ENCODE measurements around the gene C3orf85.

Gene C3orf85

DNA sequence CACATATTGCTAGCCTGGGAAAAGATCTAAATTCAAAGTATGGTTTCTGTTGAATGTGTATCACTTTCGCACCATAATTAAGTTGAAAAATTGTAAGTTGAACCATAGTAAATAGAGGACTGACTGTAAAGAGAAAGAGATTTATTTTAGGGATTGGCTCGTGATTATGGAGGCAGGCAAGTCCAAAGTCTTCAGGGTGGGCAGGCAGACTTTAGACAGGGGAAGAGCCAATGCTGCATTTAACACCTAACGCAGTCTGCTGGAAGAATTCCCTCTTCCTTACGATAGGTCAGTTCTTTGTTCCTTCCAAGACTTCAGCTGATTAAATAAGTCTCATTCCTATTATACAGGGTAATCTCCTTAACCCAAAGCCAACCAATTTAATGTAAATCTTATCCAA is 15.8 kb downstream of the C3orf85 start:
- DNase-seq (ENCODE audit: low spot score) = no peak

DNA sequence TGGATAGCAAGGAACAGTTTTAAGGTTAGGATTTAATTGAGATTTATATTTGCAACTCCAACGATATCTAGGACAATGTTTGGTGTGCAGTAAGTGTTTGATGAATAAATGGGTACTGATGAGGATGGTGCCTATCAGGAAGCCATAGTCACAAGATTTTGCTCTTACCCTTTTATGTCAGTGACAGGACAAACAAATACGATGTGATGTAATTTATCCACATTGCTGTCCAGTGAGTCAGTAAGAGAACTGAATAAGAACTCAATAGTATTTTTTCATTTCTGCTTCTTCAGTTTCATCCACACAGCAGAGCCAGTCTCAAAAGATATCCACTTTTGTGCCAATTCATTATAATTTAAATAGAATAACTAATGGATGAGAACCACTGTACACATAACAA is 18.5 kb downstream of the C3orf85 start:
- DNase-seq (ENCODE audit: low spot score) = no peak

DNA sequence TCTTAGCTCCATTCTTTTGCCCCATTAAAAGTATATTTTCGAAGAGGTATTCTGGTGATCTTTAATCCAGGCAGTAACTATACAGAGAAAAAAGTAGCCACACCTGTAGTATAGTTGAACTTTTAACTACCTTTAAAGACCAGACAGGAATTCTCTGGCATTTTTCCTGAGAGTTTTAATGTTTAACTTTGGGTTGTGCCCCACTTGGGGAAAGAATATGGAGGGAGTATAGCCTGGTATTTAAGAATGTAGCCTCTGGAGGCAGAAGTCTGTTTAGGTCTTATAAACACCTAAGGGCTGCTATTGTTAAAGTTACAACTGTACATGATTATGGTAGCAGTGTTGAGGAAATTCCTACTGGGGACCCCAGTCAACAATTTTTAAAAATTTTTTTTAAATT is 19.3 kb downstream of the C3orf85 start:
- DNase-seq (ENCODE audit: low spot score) = no peak

DNA sequence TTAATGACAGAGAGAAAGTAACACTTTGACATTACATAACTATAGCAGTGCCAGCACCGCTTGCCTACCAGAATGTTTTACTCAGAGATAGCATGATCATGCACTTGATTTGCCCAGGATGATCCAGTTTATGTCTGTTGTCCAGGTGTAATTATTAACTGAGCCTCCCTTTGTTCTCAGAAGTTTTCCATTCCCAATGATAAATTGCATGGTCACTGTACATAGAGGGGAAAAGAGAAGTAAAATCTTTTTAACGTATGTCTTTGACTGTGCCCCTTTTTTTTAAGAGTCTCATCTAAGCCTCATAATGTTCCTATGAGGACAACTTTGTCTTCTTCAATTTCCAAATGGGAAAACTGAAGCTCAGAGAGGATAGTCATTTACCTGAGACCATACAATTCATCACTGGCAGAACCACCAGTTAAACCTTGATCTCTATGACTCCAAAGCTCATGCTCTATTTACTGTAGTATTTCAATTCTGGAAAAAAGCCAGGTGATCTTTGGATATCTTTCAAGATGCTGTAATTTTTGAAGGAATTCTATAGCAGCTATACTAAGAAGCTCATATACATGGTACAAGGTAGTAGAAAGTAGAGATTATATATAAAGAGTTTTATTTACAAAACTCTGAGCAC is 25.1 kb downstream of the C3orf85 start:
- no peak for DNase-seq (ENCODE audit: low spot score)

DNA sequence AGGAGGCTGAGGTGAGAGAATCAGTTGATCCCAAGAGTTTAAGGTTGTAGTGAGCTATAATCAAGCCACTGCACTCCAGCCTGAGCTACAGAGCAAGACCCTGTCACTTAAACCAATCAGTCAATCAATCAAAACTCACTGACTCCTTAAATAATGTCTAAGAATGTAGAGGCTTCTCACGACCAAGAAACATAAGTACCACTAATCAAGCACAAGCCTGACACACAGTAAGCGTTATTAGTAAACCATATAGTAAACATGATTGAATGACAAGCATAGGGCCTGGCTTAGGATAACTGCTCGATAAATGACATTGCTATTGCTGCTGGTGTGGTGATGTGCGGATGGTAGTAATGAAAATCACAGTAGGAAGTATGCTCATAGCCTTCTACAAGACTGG is 29.4 kb downstream of the C3orf85 start:
- DNase-seq (ENCODE audit: low spot score) = no peak

DNA sequence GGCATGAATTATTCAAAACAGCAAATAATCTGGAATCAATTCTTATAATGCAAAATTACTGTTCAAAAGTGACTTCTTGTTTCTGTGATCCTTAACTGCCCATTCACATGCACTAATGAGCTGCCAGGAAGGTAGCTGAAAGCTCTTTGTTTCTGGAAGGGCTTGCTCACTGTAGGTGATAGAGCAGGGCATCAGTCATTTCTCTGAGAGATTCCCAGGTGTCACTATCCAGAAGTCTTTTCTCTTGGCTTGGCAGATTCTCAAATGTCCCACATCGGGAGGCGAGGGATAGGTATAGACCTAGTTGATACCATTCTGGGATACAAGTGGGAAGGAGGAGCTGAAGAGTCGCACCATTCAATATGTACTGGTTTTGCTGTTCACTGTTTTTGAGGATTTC is 35.0 kb downstream of the C3orf85 start:
- DNase-seq (ENCODE audit: low spot score) = no peak

DNA sequence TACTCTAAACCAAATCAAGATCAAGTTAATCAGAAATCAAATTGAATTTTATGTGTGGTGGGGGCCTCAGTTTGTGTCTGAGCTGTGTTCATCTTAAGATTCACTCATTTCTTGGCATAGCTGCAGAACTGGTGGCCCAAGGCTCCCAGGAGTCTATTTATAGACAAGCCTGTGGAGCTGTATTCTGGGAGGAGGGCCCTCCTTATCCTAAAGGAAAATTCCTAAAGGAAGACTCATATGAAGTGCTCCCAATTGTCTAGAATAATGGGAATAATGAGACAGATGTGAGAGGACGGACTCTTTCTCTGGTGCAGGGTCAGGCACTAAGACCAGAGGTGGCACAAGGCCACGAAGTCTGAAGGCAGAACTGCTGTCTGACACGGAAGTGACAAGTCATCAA is 38.9 kb downstream of the C3orf85 start:
- no peak for DNase-seq (ENCODE audit: low spot score)

DNA sequence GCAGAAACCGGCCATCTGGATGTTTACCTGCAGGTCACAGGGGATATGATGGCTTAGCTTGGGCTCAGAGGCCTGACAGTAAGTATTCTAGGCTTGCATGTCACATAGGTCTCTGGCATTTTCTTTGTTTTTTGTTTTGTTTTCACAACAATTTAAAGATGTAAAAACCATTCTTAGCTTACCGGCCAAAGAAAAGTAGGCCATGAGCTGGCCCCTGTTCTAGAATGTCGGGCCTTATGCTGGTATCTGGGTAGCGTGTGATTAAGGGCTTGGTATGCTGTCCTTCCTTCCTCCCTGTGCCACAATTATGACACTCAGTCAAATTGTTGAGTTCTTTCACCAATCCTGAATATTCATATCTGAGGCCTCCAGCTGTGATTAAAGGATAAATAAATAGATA is 40.2 kb downstream of the C3orf85 start:
- no peak for DNase-seq (ENCODE audit: low spot score)

DNA sequence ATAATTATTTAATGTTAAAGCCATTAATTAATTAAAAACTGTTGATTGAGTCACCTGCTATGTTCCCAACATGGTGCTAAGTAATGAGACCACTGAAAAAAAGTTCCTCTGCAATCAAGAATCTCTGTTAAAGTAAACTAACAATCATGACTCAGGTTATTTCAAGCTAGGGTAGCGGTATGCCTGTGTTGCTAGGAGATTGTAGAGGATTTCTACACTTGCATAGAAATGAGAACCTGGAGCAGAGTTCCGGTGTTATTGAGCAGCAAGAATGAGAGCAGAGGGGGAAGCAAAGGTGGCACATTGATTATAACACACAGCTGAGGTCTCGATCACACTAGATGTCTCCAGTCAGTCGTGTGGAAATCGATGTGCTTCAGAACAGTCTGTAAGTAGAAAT is 41.4 kb downstream of the C3orf85 start:
- no peak for DNase-seq (ENCODE audit: low spot score)

DNA sequence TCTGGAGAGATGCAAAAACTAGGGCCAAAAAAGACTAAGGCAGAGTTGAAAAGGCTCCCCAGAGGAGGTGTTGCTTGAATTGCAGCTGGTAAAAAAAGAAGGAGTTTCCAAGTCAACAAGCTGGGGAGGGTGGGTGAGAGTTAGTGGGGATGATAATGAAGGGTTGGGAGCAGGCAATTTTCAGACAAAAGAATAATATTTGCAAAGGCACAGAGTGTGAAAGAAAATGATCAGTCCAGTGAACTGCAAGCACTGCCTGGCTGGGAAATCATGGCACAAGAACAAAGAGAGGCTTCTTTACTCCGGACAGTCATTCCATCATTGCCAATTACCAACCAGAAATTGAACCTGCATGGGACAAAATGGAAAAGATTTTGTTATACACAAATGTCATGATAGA is 42.2 kb downstream of the C3orf85 start:
- DNase-seq (ENCODE audit: low spot score) = no peak

DNA sequence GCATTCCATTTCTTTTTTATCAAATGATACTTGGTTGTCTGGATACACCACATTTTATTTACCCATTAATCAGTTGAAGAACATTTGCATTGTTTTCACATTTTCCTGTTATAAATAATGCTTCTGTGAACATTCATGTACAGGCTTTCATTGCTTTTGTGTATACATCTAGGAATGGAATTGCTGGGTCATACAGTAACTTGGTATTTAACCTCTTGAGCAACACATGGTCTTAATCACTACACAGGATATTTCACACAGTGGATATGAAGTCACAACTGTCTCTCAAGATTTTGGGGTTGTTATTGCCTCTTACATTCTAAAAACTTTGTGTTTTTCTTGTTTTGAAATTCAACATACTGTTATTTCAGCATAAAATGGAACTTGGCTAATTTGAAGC is 48.2 kb downstream of the C3orf85 start:
- no peak for DNase-seq (ENCODE audit: low spot score)

DNA sequence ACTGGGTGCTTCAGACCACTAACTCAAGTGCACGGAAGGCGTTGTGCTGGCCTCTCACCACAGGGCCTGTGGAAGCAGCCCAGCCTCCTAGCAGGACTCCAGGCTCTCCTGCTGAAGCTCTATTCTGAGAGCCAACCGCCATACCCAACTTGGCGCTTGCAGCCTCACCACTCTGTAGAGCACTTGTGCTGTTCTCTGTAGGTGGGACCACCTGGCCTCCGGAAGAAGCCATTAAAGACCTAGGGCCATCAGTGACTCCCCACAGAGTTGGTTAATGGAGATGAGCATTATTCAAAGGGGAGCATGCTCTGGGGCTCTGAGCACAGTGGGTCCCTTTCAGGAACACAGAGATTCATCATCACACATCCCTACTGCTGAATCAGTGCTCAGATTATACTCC is 50.9 kb downstream of the C3orf85 start:
- no peak for DNase-seq (ENCODE audit: low spot score)

DNA sequence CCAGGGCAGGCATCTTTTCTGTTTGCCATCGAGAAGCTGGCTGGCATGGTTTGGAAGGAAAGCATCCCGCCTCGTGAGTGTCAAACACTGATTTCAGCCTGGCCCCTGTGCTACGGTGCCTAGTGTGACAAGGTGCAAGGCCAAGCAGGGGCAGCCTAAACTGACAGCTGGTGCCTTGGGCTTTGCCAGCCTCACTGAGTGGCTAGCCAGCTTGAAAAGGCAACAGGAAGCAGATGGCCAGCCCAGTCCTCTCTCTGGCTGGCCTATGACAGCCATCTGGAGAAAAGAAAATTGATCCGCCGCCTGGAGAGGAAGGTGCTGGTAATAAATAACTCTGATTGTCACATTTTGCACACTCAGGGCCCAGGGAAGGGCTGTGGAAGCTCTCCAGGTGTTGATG is 52.2 kb downstream of the C3orf85 start:
- no peak for DNase-seq (ENCODE audit: low spot score)

DNA sequence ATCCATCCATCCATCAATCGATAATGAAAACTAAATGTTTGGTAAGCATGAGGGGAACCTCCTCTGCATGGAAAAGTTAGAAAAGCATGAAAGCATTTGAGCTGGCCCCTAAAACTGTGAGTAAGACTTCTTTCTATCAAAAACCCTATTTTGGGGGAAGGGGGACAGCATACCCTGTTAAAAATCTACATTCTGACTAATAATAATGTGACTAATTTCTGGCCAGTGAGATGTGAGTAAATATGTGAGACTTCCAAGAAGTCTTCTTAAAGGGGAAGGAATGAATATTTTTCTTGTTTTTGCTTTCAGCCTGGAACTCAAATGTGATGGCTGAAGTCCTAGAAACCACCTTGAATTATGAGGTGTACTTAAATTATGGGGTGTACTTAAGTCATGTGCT is 54.9 kb downstream of the C3orf85 start:
- no peak for DNase-seq (ENCODE audit: low spot score)

DNA sequence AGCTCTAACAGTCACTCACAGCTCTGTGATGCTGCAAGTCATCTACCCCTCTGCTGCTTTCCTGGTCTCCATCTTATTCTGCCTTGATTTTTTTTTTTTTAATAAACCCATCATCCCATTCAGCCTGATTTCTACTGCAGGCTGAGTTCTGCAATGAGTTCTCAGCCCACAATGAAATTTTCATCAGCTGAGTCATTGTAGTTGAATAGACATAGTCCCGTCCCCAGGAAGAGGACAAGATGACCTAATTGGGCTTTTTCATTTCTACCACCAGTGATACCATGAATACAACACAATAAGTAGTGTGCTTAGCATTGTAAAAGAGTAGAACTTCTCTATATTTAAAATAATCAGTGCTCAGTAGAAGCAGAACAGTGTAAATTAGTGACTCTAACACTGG is 59.3 kb downstream of the C3orf85 start:
- no peak for DNase-seq (ENCODE audit: low spot score)
